ENCODE results near the gene TTR. TPM values are rescaled to one million over a fixed set of nuclear protein-coding genes. Genes with fewer than 3 reads are reported as not detected.
A peak's percentile ranks its signal among the peaks of the same experiment; 100 is the strongest.

Gene TTR
- total and polyA plus RNA-seq, 2 of the 13 experiments (the other 11 are each of a cell fraction or from before 2014, with no cell fraction given) = 91.3 to 496 TPM

- TF ChIP-seq ZNF281 (CRISPR knock-in tag; IDR thresholded peaks at IDR 0.05; ENCODE audit: borderline replicate concordance) (peak; percentile 43; the same call in 1 of the 2 replicates), PATZ1 (CRISPR knock-in tag; IDR thresholded peaks at IDR 0.05) (0 out of 2 replicates have a peak, but pooled peaks have one; percentile 24), ZNF776 (CRISPR knock-in tag; IDR thresholded peaks at IDR 0.05) (no peak), ZNF468 (CRISPR knock-in tag; IDR thresholded peaks at IDR 0.05) (no peak), BATF2 (CRISPR knock-in tag; IDR thresholded peaks at IDR 0.05) (no peak), TAF15 (IDR thresholded peaks at IDR 0.05; ENCODE audit: low read depth, low read length, poor library complexity, severe bottlenecking) (no peak), STAG1 (CRISPR knock-in tag; IDR thresholded peaks at IDR 0.05) (no peak)
Observed at GRCh38 chr18:31581498-31582197, 10.0 kb upstream of the TTR start (continued).

Data from HepG2 (cell line).